Measurements from ENCODE around the gene LRRC63.

The LRRC63 gene

DNA sequence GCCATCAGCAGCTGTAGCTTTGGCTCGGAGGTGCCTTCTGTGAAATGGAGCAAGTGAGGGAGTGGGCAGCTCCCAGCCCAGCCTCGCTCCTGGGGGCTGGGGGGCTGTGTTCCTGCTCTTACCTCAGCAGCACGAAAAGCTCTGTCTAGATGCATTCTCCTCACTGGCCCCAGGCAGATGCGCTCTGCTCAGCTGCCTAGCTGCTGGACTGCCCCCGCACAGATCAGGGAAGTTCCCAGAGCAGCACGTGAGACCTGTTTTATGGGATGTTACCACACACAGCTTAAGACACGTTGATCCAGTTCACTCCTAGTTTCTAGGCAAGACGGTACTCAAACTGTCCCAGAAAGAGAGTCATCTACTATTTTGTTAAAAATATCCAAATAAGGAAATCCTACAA, 43.4 kb upstream of the LRRC63 start:
- peaks cover 3 to 47% (median 6%) of the 10 kb centered on the region in 4 experiments for H3K36me3 ChIP-seq (ENCODE audit: control insufficient read depth in 4 of 4, insufficient read depth in 4 of 4, low read length in 3 of 4)
- WGBS (ENCODE audit: insufficient coverage) = 65% methylated on average over 5 of the region's 8 CpGs
- H3K27ac ChIP-seq (ENCODE audit: insufficient read depth in 1 of 2, low read depth in 1 of 2, low read length in 2 of 2, poor library complexity in 1 of 2, severe bottlenecking in 2 of 2) = peak overlapping the region; percentile 3 to 56
- POLR2A ChIA-PET = interaction anchor here (0.5 kb wide), 1 partner anchor 827 kb away, joined by 3 read pairs; no protein-coding TSS in a partner anchor
- H3K27me3 ChIP-seq (replicated peaks in 2 of 5; ENCODE audit: control insufficient read depth in 4 of 5, insufficient read depth in 5 of 5, low read length in 4 of 5) = no peaks in the 10 kb centered on the region
- peak overlapping the region in 1 of 7 experiments; percentile 11 for H3K4me3 ChIP-seq (ENCODE audit: control insufficient read depth in 1 of 7, extremely low read depth in 1 of 7, insufficient read depth in 4 of 7, low read depth in 2 of 7, low read length in 6 of 7)
- peak in 2 of 3 donors; percentile 63 to 66 for DNase-seq
- CTCF ChIA-PET = interaction anchor here (1.1 to 5.4 kb wide), 8 partner anchors 8 to 153 kb away, joined by 3 to 51 read pairs (median 6); partner anchors contain the start of gene LCP1
- no peaks in the 10 kb centered on the region for H3K9me3 ChIP-seq (ENCODE audit: control extremely low read depth in 1 of 5, control insufficient read depth in 4 of 5, insufficient read depth in 2 of 5, low read depth in 1 of 5, low read length in 4 of 5)
- H3K4me1 ChIP-seq (ENCODE audit: control extremely low read depth in 1 of 4, control insufficient read depth in 4 of 4, insufficient read depth in 4 of 4, low read length in 3 of 4) = peaks cover 58 to 89% (median 80%) of the 10 kb centered on the region in 4 experiments

DNA sequence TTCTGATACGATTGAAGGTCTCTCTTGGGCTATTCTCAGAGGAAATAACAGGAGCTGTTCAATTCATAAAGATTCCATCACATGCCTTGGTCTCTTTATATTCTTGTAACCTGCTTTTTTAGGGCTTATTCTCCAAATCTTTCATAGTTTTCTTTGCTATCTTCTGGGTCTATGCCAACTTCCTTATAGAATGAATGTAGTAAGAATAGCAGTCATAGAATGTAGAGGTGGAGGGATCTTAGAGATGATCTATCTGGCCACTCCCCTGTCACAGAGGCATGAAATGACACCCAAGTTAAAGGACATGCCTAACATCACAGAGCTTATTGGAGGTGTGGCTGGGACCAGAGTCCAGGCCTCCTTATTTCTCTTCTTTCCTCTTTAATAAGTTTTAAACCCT, 42.9 kb upstream of the LRRC63 start:
- H3K27ac ChIP-seq (ENCODE audit: insufficient read depth in 1 of 2, low read depth in 1 of 2, low read length in 2 of 2, poor library complexity in 1 of 2, severe bottlenecking in 2 of 2) = peak overlapping the region; percentile 3 to 56
- H3K4me3 ChIP-seq (ENCODE audit: control insufficient read depth in 1 of 7, extremely low read depth in 1 of 7, insufficient read depth in 4 of 7, low read depth in 2 of 7, low read length in 6 of 7) = peak overlapping the region in 1 of 7 experiments; percentile 11
- peaks cover 63 to 92% (median 84%) of the 10 kb centered on the region in 4 experiments for H3K4me1 ChIP-seq (ENCODE audit: control extremely low read depth in 1 of 4, control insufficient read depth in 4 of 4, insufficient read depth in 4 of 4, low read length in 3 of 4)
- no peaks in the 10 kb centered on the region for H3K9me3 ChIP-seq (ENCODE audit: control extremely low read depth in 1 of 5, control insufficient read depth in 4 of 5, insufficient read depth in 2 of 5, low read depth in 1 of 5, low read length in 4 of 5)
- ChIA-PET POLR2A (no interaction called here), CTCF (interaction anchor here (1.1 to 5.4 kb wide), 5 partner anchors 10 to 153 kb away, joined by 4 to 51 read pairs (median 6); partner anchors contain the start of gene LCP1)
- no CpG with 5 or more reads among the region's 1 CpG for WGBS (ENCODE audit: insufficient coverage)
- H3K36me3 ChIP-seq (ENCODE audit: control insufficient read depth in 4 of 4, insufficient read depth in 4 of 4, low read length in 3 of 4) = peaks cover 3 to 48% (median 6%) of the 10 kb centered on the region in 4 experiments
- no peaks in the 10 kb centered on the region for H3K27me3 ChIP-seq (replicated peaks in 2 of 5; ENCODE audit: control insufficient read depth in 4 of 5, insufficient read depth in 5 of 5, low read length in 4 of 5)
- DNase-seq = peak in 1 of 3 donors; percentile 56

DNA sequence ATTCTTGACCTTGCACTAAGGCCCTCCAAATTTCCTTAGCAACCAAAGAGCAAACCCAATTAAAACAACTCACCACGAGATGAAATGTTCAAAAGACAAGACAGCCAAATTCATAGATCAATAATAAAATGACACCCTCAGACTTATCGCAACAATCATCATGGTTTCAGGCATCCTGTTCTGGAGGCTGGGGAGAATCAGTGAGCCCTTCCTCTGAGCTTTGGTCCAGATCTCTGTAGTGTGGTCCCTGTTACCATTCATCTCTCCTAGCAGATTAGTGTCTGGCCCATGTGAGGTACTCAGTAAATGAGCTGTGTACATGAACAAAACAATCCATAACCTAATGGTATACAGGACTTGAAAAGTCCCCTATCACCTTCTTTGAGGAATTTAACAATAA, 42.0 kb upstream of the LRRC63 start:
- ChIA-PET POLR2A (no interaction called here), CTCF (interaction anchor here (1.0 to 5.4 kb wide), 5 partner anchors 9 to 117 kb away, joined by 3 to 51 read pairs (median 4); no protein-coding TSS in a partner anchor)
- no peaks in the 10 kb centered on the region for H3K9me3 ChIP-seq (ENCODE audit: control extremely low read depth in 1 of 5, control insufficient read depth in 4 of 5, insufficient read depth in 2 of 5, low read depth in 1 of 5, low read length in 4 of 5)
- H3K4me1 ChIP-seq (ENCODE audit: control extremely low read depth in 1 of 4, control insufficient read depth in 4 of 4, insufficient read depth in 4 of 4, low read length in 3 of 4) = peaks cover 69 to 96% (median 91%) of the 10 kb centered on the region in 4 experiments
- H3K4me3 ChIP-seq (ENCODE audit: control insufficient read depth in 1 of 7, extremely low read depth in 1 of 7, insufficient read depth in 4 of 7, low read depth in 2 of 7, low read length in 6 of 7) = no peak overlapping the region
- H3K27ac ChIP-seq (ENCODE audit: insufficient read depth in 1 of 2, low read depth in 1 of 2, low read length in 2 of 2, poor library complexity in 1 of 2, severe bottlenecking in 2 of 2) = peak overlapping the region in 1 of 2 experiments; percentile 61
- peaks cover 3 to 44% (median 6%) of the 10 kb centered on the region in 4 experiments for H3K36me3 ChIP-seq (ENCODE audit: control insufficient read depth in 4 of 4, insufficient read depth in 4 of 4, low read length in 3 of 4)
- 84% methylated on average over 2 of the region's 2 CpGs for WGBS (ENCODE audit: insufficient coverage)
- DNase-seq = no peak
- H3K27me3 ChIP-seq (replicated peaks in 2 of 5; ENCODE audit: control insufficient read depth in 4 of 5, insufficient read depth in 5 of 5, low read length in 4 of 5) = no peaks in the 10 kb centered on the region

DNA sequence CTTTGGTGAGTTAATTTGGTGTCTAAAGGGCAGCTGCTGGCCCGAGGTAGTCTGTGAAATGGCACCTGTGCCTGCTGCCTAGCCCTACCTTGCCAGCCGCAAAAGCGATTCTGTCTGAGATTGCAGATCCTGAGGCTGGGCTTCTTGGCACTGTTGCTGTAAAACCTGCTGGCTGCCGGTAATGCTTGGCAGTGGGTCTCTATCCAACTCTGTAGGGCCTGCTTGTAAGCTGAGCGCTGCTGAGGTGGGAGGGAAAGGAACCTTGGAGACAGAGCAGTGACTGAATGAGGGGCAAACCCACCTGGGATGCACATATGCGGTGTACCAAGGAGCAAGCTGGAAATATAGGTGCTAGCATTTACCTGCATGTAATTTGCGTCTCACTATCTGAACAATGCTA, 41.5 kb upstream of the LRRC63 start:
- Histone ChIP-seq H3K4me3 (ENCODE audit: control insufficient read depth in 1 of 7, extremely low read depth in 1 of 7, insufficient read depth in 4 of 7, low read depth in 2 of 7, low read length in 6 of 7) (peak overlapping the region in 1 of 7 experiments; percentile 51), H3K4me1 (ENCODE audit: control extremely low read depth in 1 of 4, control insufficient read depth in 4 of 4, insufficient read depth in 4 of 4, low read length in 3 of 4) (peaks cover 70 to 97% (median 91%) of the 10 kb centered on the region in 4 experiments), H3K9me3 (ENCODE audit: control extremely low read depth in 1 of 5, control insufficient read depth in 4 of 5, insufficient read depth in 2 of 5, low read depth in 1 of 5, low read length in 4 of 5) (no peaks in the 10 kb centered on the region), H3K27me3 (replicated peaks in 2 of 5; ENCODE audit: control insufficient read depth in 4 of 5, insufficient read depth in 5 of 5, low read length in 4 of 5) (no peaks in the 10 kb centered on the region), H3K36me3 (ENCODE audit: control insufficient read depth in 4 of 4, insufficient read depth in 4 of 4, low read length in 3 of 4) (peaks cover 3 to 48% (median 6%) of the 10 kb centered on the region in 4 experiments), H3K27ac (ENCODE audit: insufficient read depth in 1 of 2, low read depth in 1 of 2, low read length in 2 of 2, poor library complexity in 1 of 2, severe bottlenecking in 2 of 2) (peak overlapping the region; percentile 3 to 61)
- DNase-seq = no peak
- 73% methylated on average over 5 of the region's 7 CpGs for WGBS (ENCODE audit: insufficient coverage)
- ChIA-PET CTCF (interaction anchor here (1.0 to 5.4 kb wide), 8 partner anchors 11 to 134 kb away, joined by 3 to 51 read pairs (median 4); partner anchors contain the start of gene LCP1), POLR2A (interaction anchor here (0.5 kb wide), 1 partner anchor 30 kb away, joined by 3 read pairs; no protein-coding TSS in a partner anchor)

DNA sequence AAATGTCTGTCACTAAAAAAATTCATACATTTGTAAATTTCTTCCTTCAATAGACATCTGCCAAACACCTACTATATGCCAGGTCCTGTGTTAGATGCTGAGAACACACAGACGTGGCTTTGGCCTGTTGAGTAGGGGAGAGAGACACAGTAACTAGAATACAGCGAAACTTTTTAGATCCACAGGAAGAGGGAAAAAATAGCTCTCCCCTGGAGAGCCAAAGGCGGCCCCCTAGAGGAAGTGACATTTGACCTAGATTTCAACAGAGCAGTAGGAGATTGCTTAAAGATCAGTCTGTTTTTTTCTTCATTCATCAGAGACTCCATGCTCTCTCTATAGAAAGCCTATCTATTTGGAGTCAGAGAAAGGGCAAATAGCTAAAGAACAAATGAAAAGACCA, 41.0 kb upstream of the LRRC63 start:
- WGBS (ENCODE audit: insufficient coverage) = 7% methylated on average over 2 of the region's 3 CpGs
- peaks cover 3 to 50% (median 6%) of the 10 kb centered on the region in 4 experiments for H3K36me3 ChIP-seq (ENCODE audit: control insufficient read depth in 4 of 4, insufficient read depth in 4 of 4, low read length in 3 of 4)
- H3K9me3 ChIP-seq (ENCODE audit: control extremely low read depth in 1 of 5, control insufficient read depth in 4 of 5, insufficient read depth in 2 of 5, low read depth in 1 of 5, low read length in 4 of 5) = no peaks in the 10 kb centered on the region
- CTCF ChIA-PET = interaction anchor here (0.8 to 5.4 kb wide), 11 partner anchors 11 to 134 kb away, joined by 3 to 51 read pairs (median 3); partner anchors contain the start of gene LCP1
- POLR2A ChIA-PET = interaction anchor here (0.5 kb wide), 1 partner anchor 30 kb away, joined by 3 read pairs; no protein-coding TSS in a partner anchor
- peak in 2 of 3 donors; percentile 40 to 45 for DNase-seq
- H3K4me3 ChIP-seq (ENCODE audit: control insufficient read depth in 1 of 7, extremely low read depth in 1 of 7, insufficient read depth in 4 of 7, low read depth in 2 of 7, low read length in 6 of 7) = peak overlapping the region in 3 of 7 experiments; percentile 14 to 51 (median 48)
- peak overlapping the region; percentile 3 to 61 for H3K27ac ChIP-seq (ENCODE audit: insufficient read depth in 1 of 2, low read depth in 1 of 2, low read length in 2 of 2, poor library complexity in 1 of 2, severe bottlenecking in 2 of 2)
- peaks cover 74 to 98% (median 92%) of the 10 kb centered on the region in 4 experiments for H3K4me1 ChIP-seq (ENCODE audit: control extremely low read depth in 1 of 4, control insufficient read depth in 4 of 4, insufficient read depth in 4 of 4, low read length in 3 of 4)
- no peaks in the 10 kb centered on the region for H3K27me3 ChIP-seq (replicated peaks in 2 of 5; ENCODE audit: control insufficient read depth in 4 of 5, insufficient read depth in 5 of 5, low read length in 4 of 5)

DNA sequence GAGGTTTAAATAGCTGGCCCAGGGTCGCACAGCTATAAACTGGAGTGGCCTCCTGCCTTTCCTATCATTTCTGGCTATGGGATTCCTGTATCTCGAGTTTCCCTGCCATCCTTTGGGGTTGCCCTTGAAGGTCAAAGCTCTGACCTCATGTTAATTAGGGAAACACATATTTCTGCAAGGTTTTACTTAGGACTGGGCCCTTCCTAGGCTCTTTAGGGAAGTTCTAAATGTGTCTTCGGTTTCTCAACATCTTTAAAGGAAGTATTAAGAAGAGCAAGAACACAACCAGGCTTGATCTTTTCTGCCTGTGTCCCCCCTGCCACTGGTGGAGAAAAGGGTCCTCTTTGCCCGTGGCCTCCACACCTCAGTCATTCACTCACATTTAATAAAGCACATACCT, 40.5 kb upstream of the LRRC63 start:
- H3K27ac ChIP-seq (ENCODE audit: insufficient read depth in 1 of 2, low read depth in 1 of 2, low read length in 2 of 2, poor library complexity in 1 of 2, severe bottlenecking in 2 of 2) = peak overlapping the region; percentile 3 to 61
- WGBS (ENCODE audit: insufficient coverage) = 45% methylated on average over 3 of the region's 4 CpGs
- no peaks in the 10 kb centered on the region for H3K9me3 ChIP-seq (ENCODE audit: control extremely low read depth in 1 of 5, control insufficient read depth in 4 of 5, insufficient read depth in 2 of 5, low read depth in 1 of 5, low read length in 4 of 5)
- ChIA-PET CTCF (interaction anchor here (0.8 to 5.4 kb wide), 10 partner anchors 12 to 133 kb away, joined by 3 to 51 read pairs (median 3); partner anchors contain the start of gene LCP1), POLR2A (no interaction called here)
- peaks cover 80 to 98% (median 93%) of the 10 kb centered on the region in 4 experiments for H3K4me1 ChIP-seq (ENCODE audit: control extremely low read depth in 1 of 4, control insufficient read depth in 4 of 4, insufficient read depth in 4 of 4, low read length in 3 of 4)
- no peaks in the 10 kb centered on the region for H3K27me3 ChIP-seq (replicated peaks in 2 of 5; ENCODE audit: control insufficient read depth in 4 of 5, insufficient read depth in 5 of 5, low read length in 4 of 5)
- DNase-seq = no peak
- H3K4me3 ChIP-seq (ENCODE audit: control insufficient read depth in 1 of 7, extremely low read depth in 1 of 7, insufficient read depth in 4 of 7, low read depth in 2 of 7, low read length in 6 of 7) = peak overlapping the region in 3 of 7 experiments; percentile 33 to 51 (median 48)
- peaks cover 3 to 50% (median 6%) of the 10 kb centered on the region in 4 experiments for H3K36me3 ChIP-seq (ENCODE audit: control insufficient read depth in 4 of 4, insufficient read depth in 4 of 4, low read length in 3 of 4)

DNA sequence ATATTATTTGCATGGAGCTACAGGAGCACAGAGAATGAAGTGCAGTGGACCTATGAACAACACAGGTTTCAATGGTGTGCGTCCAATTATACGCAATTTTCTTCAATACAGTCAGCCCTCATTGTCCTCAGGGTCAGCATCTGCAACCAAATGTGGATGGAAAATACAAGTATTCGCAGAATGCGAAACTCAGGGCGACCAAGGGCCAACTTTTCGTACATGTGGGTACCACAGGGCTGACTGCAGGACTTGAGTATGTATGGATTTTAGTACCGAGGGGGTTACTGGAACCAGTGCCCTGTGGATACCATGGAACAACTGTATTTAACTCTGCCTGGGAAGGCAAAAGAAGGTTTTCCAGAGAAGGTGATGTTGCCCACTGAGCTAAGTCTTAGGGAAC, 40.0 kb upstream of the LRRC63 start:
- H3K27ac ChIP-seq (ENCODE audit: insufficient read depth in 1 of 2, low read depth in 1 of 2, low read length in 2 of 2, poor library complexity in 1 of 2, severe bottlenecking in 2 of 2) = peak overlapping the region in 1 of 2 experiments; percentile 61
- WGBS (ENCODE audit: insufficient coverage) = 96% methylated on average over 7 of the region's 7 CpGs
- ChIA-PET POLR2A (interaction anchor here (1.1 kb wide), 1 partner anchor 10 kb away, joined by 4 read pairs; the partner anchor contains the start of gene LCP1), CTCF (interaction anchor here (1.3 to 5.4 kb wide), 8 partner anchors 11 to 133 kb away, joined by 3 to 51 read pairs (median 4); partner anchors contain the start of gene LCP1)
- peak overlapping the region in 4 of 7 experiments; percentile 23 to 51 (median 40) for H3K4me3 ChIP-seq (ENCODE audit: control insufficient read depth in 1 of 7, extremely low read depth in 1 of 7, insufficient read depth in 4 of 7, low read depth in 2 of 7, low read length in 6 of 7)
- H3K27me3 ChIP-seq (replicated peaks in 2 of 5; ENCODE audit: control insufficient read depth in 4 of 5, insufficient read depth in 5 of 5, low read length in 4 of 5) = no peaks in the 10 kb centered on the region
- no peaks in the 10 kb centered on the region for H3K9me3 ChIP-seq (ENCODE audit: control extremely low read depth in 1 of 5, control insufficient read depth in 4 of 5, insufficient read depth in 2 of 5, low read depth in 1 of 5, low read length in 4 of 5)
- peaks cover 84 to 100% (median 95%) of the 10 kb centered on the region in 4 experiments for H3K4me1 ChIP-seq (ENCODE audit: control extremely low read depth in 1 of 4, control insufficient read depth in 4 of 4, insufficient read depth in 4 of 4, low read length in 3 of 4)
- no peak for DNase-seq
- peaks cover 3 to 50% (median 6%) of the 10 kb centered on the region in 4 experiments for H3K36me3 ChIP-seq (ENCODE audit: control insufficient read depth in 4 of 4, insufficient read depth in 4 of 4, low read length in 3 of 4)

All from common myeloid progenitor, CD34-positive (primary cell).